HG03060 (cell line): ENCODE data around the gene NFE2L2.
"Not testable (repeated sequence)": the region's sequence is repeated elsewhere in the genome, so short reads cannot be mapped to it uniquely, and the experiment has no call there.

Experiments used
- ATAC-seq: cut with Tn5 transposase; IDR thresholded peaks from one replicate; pipeline ENCODE4 v1.9.1; 2021; ENCODE audit warnings: low read depth, moderate number of reproducible peaks; ENCODE audit not compliant: unreplicated experiment

NFE2L2 gene

GRCh38 chr2:177207101-177207500, 57.4 kb downstream of the NFE2L2 start:
- peak; percentile 54 for ATAC-seq

GRCh38 chr2:177204417-177204816, 60.1 kb downstream of the NFE2L2 start:
- ATAC-seq, result no peak

GRCh38 chr2:177201919-177202346, 62.6 kb downstream of the NFE2L2 start:
- no peak for ATAC-seq

DNA sequence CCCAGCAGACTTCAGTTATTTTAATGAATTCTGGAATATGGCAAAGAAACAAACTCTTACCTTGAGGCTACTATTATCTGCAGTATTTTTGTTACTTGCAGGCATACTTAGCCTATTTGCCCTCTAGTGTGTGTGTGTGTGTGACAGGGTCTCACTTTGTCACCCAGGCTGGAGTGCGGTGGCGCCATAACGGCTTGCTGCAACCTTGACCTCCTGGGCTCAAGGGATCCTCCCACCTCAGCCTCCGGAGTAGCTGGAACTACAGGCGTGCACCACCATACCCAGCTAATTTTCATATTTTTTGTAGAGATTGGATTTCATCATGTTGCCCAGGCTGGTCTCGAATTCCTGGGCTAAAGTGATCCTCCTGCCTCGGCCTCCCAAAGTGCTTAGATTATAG, 64.1 kb downstream of the NFE2L2 start:
- not testable (repeated sequence) for ATAC-seq

DNA sequence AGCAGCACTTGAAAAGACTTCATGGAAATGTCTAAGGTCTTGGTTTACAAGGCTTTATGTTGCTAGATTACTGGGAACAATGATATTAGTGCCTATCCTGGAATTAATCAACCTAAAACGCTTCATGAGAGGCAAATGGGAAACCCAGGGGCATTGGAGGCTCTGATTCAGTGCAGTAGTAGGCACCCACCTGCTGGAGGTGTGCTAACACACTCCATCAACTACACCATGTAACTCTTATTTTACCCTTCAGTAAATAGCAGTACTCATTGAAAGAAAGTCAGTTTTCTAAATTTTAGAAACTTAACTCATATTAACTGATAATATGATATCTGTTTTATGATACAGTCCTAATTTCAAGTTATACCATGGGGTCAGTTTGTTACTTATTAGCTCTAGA, 69.3 kb downstream of the NFE2L2 start:
- ATAC-seq, result no peak

- ATAC-seq, result no peak
Measured at GRCh38 chr2:177193240-177193639, 71.3 kb downstream of the NFE2L2 start.

DNA sequence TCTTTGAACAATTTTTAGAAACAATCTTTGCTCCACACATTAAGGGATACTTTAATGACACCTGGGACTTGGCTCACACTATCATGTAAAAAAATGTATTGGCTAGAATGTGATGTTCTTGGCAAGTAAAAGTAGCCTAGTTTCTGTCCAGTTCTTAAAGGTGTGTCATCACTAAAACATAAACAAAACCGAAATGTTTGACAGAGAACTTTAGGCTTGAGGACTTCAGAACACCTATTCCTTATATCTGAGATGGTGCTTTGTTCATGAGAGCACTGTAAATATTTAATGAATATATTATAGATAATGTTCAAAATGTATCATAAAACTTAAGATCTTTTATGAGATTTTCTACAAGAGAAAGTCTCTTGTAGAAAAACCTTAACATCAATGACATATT, 71.7 kb downstream of the NFE2L2 start:
- ATAC-seq, result no peak

- no peak for ATAC-seq
Measured at GRCh38 chr2:177190941-177191340, 73.6 kb downstream of the NFE2L2 start.

DNA sequence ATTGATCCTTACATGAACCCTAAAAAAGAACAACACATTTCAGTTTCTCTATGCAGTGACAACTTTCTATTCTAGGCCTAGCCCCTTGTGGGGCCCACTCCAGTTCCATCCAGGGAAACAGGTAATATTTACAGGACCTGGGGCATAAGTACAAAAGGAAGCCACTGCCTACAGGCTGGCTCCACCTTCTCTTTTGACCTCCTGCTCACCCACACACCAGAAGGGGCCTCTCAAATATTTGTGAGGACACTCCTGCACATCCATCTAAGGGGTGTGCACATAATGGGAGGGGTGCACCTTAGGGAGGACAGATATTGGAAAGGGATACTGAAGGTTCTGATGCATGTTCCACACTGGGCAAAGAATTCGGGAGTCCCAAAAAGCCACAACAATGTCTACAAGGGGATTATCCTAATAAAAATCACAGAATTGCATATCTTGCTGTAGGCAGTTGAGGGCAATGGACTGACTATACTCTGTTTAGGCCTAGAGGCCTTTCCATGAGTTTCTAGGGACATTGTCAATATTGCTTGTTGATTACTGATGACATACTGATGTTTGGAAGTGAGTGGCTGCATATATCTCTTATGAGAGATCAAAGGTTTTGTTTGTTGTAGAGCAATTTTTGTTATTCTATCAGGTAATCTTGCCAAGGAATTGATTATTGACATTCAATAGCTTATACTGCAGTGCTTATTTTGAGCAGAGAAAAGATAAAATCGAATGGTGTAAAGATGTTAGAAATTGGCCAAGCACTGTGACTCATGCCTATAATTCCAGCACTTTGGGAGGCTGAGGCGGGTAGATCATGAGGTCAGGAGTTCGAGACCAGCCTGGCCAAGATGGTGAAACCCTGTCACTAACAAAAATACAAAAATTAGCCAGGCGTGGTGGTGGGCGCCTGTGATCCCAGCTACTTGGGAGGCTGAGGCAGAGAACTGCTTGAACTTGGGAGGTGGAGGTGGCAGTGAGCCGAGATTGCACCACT, 75.8 kb downstream of the NFE2L2 start:
- ATAC-seq, result no peak

DNA sequence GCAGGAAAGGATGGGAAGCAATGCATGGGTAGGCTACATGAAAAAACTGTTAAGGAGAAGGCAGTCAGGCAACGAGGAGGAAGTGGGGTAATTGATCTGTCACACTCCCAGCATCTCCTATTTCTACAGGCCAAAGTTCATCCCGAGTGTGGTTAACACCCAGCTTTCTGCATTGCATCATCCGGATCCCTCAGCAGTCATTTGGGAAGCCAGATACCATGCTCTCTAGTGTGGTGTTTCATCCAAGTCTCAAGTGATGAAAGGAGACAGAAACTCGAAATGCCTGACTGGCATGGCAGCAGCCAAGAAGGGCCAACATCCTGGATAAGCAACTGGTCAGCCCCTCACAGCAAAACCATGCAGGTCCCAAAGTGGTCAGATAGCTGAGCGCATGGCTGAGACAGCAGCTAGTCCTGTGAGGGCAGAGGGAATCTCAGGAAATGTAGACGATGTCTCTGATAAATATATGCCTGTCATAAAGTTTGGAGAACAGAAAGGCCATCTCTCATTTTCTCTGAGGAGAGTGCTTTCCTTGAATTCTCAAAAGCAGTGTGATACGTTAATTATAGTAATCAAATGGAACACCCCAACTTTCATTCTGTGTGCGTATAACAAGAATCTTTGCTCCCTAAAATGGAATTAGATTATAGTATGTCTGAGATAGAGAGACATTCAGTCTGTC, 76.8 kb downstream of the NFE2L2 start:
- ATAC-seq, result no peak

DNA sequence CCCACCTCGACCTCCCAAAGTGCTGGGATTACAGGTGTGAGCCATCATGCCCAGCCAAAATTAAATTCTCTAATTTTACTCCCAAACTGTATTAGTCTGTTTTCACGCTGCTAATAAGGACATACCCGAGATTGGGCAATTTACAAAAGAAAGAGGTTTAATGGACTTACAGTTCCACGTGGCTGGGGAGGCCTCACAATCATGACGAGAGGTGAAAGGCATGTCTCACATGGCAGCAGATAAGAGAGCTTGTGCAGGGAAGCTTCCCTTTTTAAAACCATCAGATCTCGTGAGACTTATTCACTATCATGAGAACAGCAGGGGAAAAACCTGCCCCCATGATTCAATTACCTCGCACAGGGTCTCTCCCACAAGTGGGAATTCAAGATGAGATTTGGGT, 78.5 kb downstream of the NFE2L2 start:
- not testable (repeated sequence) for ATAC-seq

- no peak for ATAC-seq
Measured at GRCh38 chr2:177184606-177185005, 79.9 kb downstream of the NFE2L2 start.

DNA sequence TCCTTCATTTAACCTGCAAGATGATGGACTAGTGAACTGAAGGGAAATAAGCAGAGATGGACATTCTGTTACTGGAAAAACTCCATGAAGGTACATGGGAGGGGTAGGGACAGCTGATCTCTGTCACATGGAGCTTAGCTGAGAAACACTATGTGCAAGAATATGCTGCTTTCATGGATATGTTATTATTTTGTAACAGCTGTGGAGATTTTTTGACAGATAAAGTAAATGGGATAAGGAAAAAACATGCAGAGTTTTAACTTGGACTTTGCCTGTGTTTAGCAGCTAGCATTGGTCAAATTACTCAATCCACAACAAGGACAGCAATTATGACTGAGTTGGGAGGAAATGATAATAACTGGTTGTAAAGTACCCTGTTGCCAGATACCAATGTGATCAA, 80.7 kb downstream of the NFE2L2 start:
- no peak for ATAC-seq
